Endothelial cell of umbilical vein (primary cell): ENCODE results near the gene HRH2. TPM values are rescaled to one million over a fixed set of nuclear protein-coding genes. Genes with fewer than 3 reads are reported as not detected.

Experiments
- BruUV-seq: library from RNA; stranded (reverse); fragments of 400-500 nt; replicated peaks from 2 replicates; lab custom pipeline; 2021; lab: Mats Ljungman, UMichigan
- CTCF ChIA-PET: fragments of 300-600, 350-600 bp; sonication (Branson Sonifier 250); formaldehyde crosslinking; loops from one replicate; lab custom pipeline; 2021; ENCODE audit warnings: antibody characterized with exemption, inconsistent platforms; lab: Charles Lee
- POLR2A ChIA-PET: fragments of 300-600, 350-600 bp; sonication (Branson Sonifier 250); formaldehyde crosslinking; loops from one replicate; lab custom pipeline; 2021; ENCODE audit warnings: antibody characterized with exemption, inconsistent platforms; lab: Charles Lee
- DNase-seq: peaks from one replicate; pipeline ENCODE4 v3.0.0-alpha.2; 2011; ENCODE audit warnings: low read depth, low spot score
- FAIRE-seq: peaks from 2 replicates; lab custom pipeline; 2011; peaks lifted over from hg19 to GRCh38; lab: Jason Lieb, UNC
- H2AFZ ChIP-seq: 2 replicates; pipeline ENCODE4 v1.6.0; 2012; ENCODE audit warnings: low read depth, low read length, control low read depth, inconsistent platforms
- H3K27ac ChIP-seq: 2 replicates; pipeline ENCODE4 v1.5.1; 2011; ENCODE audit warnings: low read depth, mild to moderate bottlenecking, control low read depth, low read length, moderate library complexity; ENCODE audit not compliant: insufficient read depth
- H3K27me3 ChIP-seq, 2 experiments: 2 replicates each; pipeline versions ENCODE4 v1.6.0 to v1.6.1; 2011; ENCODE audit warnings: low read length in 2 of 2, mixed read lengths in 1 of 2; ENCODE audit not compliant: control insufficient read depth in 2 of 2, insufficient read depth in 2 of 2
- H3K36me3 ChIP-seq, 2 experiments: 2 replicates in 1 of 2; 3 replicates in 1 of 2; pipeline ENCODE4 v1.5.1; 2011; ENCODE audit warnings: low read length in 2 of 2, mild to moderate bottlenecking in 1 of 2, moderate library complexity in 1 of 2; ENCODE audit not compliant: control insufficient read depth in 2 of 2, insufficient read depth in 2 of 2; ENCODE audit errors: extremely low read depth in 1 of 2
- H3K4me1 ChIP-seq: 3 replicates; pipeline ENCODE4 v1.5.1; 2011; ENCODE audit warnings: mild to moderate bottlenecking, low read length; ENCODE audit not compliant: control insufficient read depth, insufficient read depth; ENCODE audit errors: extremely low read depth
- H3K4me2 ChIP-seq: 2 replicates; pipeline ENCODE4 v1.6.1; 2011; ENCODE audit warnings: low read length, control low read depth, mixed read lengths; ENCODE audit not compliant: insufficient read depth
- H3K4me3 ChIP-seq, 3 experiments: fragments of 200-600 bp in 1 of 3; sonication (generic), shearing (Covaris generic) in 1 of 3; replicated peaks in 1 of 3; 2 replicates each; pipeline ENCODE4 v1.5.1; 2011 to 2016; ENCODE audit warnings: control low read depth in 3 of 3, low read length in 3 of 3, mild to moderate bottlenecking in 2 of 3, inconsistent platforms in 1 of 3, low read depth in 1 of 3, moderate library complexity in 1 of 3; ENCODE audit not compliant: insufficient read depth in 1 of 3
- H3K79me2 ChIP-seq: 2 replicates; pipeline ENCODE4 v1.6.0; 2012; ENCODE audit warnings: low read length, inconsistent platforms; ENCODE audit not compliant: control insufficient read depth, insufficient read depth
- H3K9ac ChIP-seq: replicated peaks from 2 replicates; pipeline ENCODE3; 2011; ENCODE audit warnings: low read length, control low read depth; ENCODE audit not compliant: insufficient read depth; ENCODE audit errors: extremely low read depth
- H3K9me1 ChIP-seq: replicated peaks from 3 replicates; pipeline ENCODE4 v1.6.0; 2011; ENCODE audit warnings: mild to moderate bottlenecking, low read length; ENCODE audit not compliant: control insufficient read depth, insufficient read depth; ENCODE audit errors: extremely low read depth
- H3K9me3 ChIP-seq: replicated peaks from 2 replicates; pipeline ENCODE4 v1.5.1; 2012; ENCODE audit warnings: low read length, inconsistent platforms; ENCODE audit not compliant: control insufficient read depth, insufficient read depth
- H4K20me1 ChIP-seq: replicated peaks from 2 replicates; pipeline ENCODE3; 2011; ENCODE audit warnings: mild to moderate bottlenecking, low read length; ENCODE audit not compliant: control insufficient read depth, insufficient read depth; ENCODE audit errors: extremely low read depth
- FOS ChIP-seq: IDR thresholded peaks from 2 replicates; pipeline ENCODE4 v1.6.1; 2011; ENCODE audit warnings: mild to moderate bottlenecking, low read length, moderate library complexity, borderline replicate concordance; ENCODE audit not compliant: insufficient read depth
- GATA2 ChIP-seq: IDR thresholded peaks from 2 replicates; pipeline ENCODE4 v1.7.0; 2011; ENCODE audit warnings: low read depth, mild to moderate bottlenecking, moderate library complexity, mixed read lengths, low read length; ENCODE audit not compliant: insufficient read length, insufficient read depth
- JUN ChIP-seq: IDR thresholded peaks from 2 replicates; pipeline ENCODE4 v1.6.1; 2011; ENCODE audit warnings: borderline replicate concordance, low read depth; ENCODE audit not compliant: insufficient read length, insufficient read depth
- MYC ChIP-seq: IDR thresholded peaks from one replicate; pipeline ENCODE4 v1.6.1; 2011; ENCODE audit warnings: mild to moderate bottlenecking, low read depth, low read length
- POLR2A ChIP-seq: IDR thresholded peaks from 2 replicates; pipeline ENCODE4 v1.6.1; 2012; ENCODE audit warnings: low read depth, mild to moderate bottlenecking, control low read depth, low read length
- POLR2AphosphoS5 ChIP-seq: IDR thresholded peaks from 2 replicates; pipeline ENCODE4 v1.6.1; 2012; ENCODE audit warnings: low read depth, mild to moderate bottlenecking, control low read depth, low read length, moderate library complexity; ENCODE audit not compliant: insufficient read depth
- dilution Hi-C: fragments of 300-500 bp; cut with MboI; formaldehyde crosslinking; loops from one replicate; pipeline ENCODE4 v1.15.0; 2019; ENCODE audit warnings: low sequenced_read_pairs; ENCODE audit not compliant: extremely low pct_ligation_motif_present
- intact Hi-C: fragments of 100-400 bp; cut with micrococcal nuclease; formaldehyde crosslinking; loops from one replicate; pipeline ENCODE4 v1.10.0; 2022
- polyA plus RNA-seq, 4 experiments: library from polyadenylated mRNA; depleted of rRNA in 3 of 4; stranded (reverse) in 3 of 4; unstranded in 1 of 4; fragments of >200 nt; gene quantifications; 2 replicates each; pipeline versions ENCODE4 v1.2.1 to v1.2.3, GENCODE V29; 2011 to 2012; ENCODE audit warnings: missing spikeins in 1 of 4
- total RNA-seq: library from RNA; stranded (reverse); gene quantifications from 2 replicates; pipeline ENCODE4 v1.2.3, GENCODE V29; 2021
- TF ChIP-seq, protein P1 (sequence below), 2 donors: IDR thresholded peaks; 1 replicate in 1 of 2; 2 replicates in 1 of 2; pipeline ENCODE4 v1.5.1; 2011; ENCODE audit warnings: low read length in 2 of 2, mild to moderate bottlenecking in 2 of 2, moderate library complexity in 2 of 2, control low read depth in 1 of 2, inconsistent platforms in 1 of 2, low read depth in 1 of 2; ENCODE audit not compliant: insufficient read depth in 1 of 2; ENCODE audit errors: extremely low read depth in 1 of 2
- TF ChIP-seq, protein P2 (sequence below): IDR thresholded peaks from 2 replicates; pipeline ENCODE4 v1.6.1; 2011; ENCODE audit not compliant: insufficient read depth, insufficient read length

Gene HRH2
- total and polyA plus RNA-seq, 2 donors (not counting 3 experiments of a cell fraction or from before 2014, with no cell fraction given), result not detected

DNA sequence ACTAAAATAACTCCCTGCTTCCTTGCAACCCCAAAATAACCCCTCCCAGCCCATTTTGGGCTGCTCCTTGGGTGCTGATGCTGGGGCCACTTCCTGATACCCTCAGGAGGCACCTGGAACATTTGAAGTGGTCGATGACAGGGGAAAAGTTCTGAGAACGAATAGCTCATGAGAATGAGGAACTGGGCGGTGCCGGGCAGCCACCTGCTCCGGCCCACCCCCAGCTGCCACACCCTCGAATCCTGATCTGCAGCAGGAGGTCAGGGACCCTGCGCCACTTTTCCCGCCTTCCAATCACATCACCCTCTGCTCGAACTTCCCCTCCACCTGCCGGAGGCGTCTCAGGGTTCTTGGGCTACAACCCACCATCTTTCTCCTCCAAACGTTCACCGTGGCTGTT lies 19.7 kb downstream of the HRH2 start:
- Histone ChIP-seq H3K4me2 (no peak overlapping the region), H2AFZ (no peak overlapping the region), H3K9me1 (no peaks in the 10 kb centered on the region), H3K27ac (no peak overlapping the region), H3K4me1 (no peaks in the 10 kb centered on the region), H3K9ac (no peak overlapping the region), H3K79me2 (no peaks in the 10 kb centered on the region), H3K9me3 (peaks cover 3% of the 10 kb centered on the region), H4K20me1 (no peaks in the 10 kb centered on the region), H3K4me3 (no peak overlapping the region), H3K36me3 (no peaks in the 10 kb centered on the region), H3K27me3 (no peaks in the 10 kb centered on the region)
- dilution Hi-C loops, result no loop called here
- no peak for FAIRE-seq
- DNase-seq, result no peak
- BruUV-seq, result no TSS peak
- TF ChIP-seq FOS (no peak), MYC (no peak), POLR2A (no peak), POLR2AphosphoS5 (no peak), JUN (no peak), GATA2 (no peak)
- TF ChIP-seq, protein P1, sequence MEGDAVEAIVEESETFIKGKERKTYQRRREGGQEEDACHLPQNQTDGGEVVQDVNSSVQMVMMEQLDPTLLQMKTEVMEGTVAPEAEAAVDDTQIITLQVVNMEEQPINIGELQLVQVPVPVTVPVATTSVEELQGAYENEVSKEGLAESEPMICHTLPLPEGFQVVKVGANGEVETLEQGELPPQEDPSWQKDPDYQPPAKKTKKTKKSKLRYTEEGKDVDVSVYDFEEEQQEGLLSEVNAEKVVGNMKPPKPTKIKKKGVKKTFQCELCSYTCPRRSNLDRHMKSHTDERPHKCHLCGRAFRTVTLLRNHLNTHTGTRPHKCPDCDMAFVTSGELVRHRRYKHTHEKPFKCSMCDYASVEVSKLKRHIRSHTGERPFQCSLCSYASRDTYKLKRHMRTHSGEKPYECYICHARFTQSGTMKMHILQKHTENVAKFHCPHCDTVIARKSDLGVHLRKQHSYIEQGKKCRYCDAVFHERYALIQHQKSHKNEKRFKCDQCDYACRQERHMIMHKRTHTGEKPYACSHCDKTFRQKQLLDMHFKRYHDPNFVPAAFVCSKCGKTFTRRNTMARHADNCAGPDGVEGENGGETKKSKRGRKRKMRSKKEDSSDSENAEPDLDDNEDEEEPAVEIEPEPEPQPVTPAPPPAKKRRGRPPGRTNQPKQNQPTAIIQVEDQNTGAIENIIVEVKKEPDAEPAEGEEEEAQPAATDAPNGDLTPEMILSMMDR (IDR thresholded peaks at IDR 0.05; ENCODE audit: extremely low read depth in 1 of 2, insufficient read depth in 1 of 2, low read depth in 1 of 2, low read length in 2 of 2), result no peak
- TF ChIP-seq, protein P2, sequence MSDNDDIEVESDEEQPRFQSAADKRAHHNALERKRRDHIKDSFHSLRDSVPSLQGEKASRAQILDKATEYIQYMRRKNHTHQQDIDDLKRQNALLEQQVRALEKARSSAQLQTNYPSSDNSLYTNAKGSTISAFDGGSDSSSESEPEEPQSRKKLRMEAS, result no peak
- ChIA-PET POLR2A (no interaction called here), CTCF (interaction anchor here (0.5 kb wide), 1 partner anchor 52 kb away, joined by 3 read pairs; no protein-coding TSS in a partner anchor)
- intact Hi-C loops, result no loop called here
